ENCODE results near the gene NARS2.

NARS2 gene

GRCh38 chr11:78417888-78418583, 156.6 kb downstream of the NARS2 start:
- H3K27ac Mint-ChIP-seq, result peak overlapping the region; percentile 22
- peaks cover 29% of the 10 kb centered on the region for H3K4me1 Mint-ChIP-seq (ENCODE audit: low read depth)
- peaks cover under 1% of the 10 kb centered on the region for H3K36me3 Mint-ChIP-seq
- peaks cover 16% of the 10 kb centered on the region for H3K27me3 Mint-ChIP-seq
- H3K9me3 Mint-ChIP-seq (ENCODE audit: low read depth), result no peaks in the 10 kb centered on the region
- H3K4me3 Mint-ChIP-seq, result peak overlapping the region; percentile 82

- no peaks in the 10 kb centered on the region for H3K36me3 Mint-ChIP-seq
- peak within 1 kb of the TSS; percentile 74 for H3K27ac Mint-ChIP-seq
- H3K4me3 Mint-ChIP-seq, result peak within 1 kb of the TSS; percentile 89
- no peaks in the 10 kb centered on the region for H3K9me3 Mint-ChIP-seq (ENCODE audit: low read depth)
- H3K4me1 Mint-ChIP-seq (ENCODE audit: low read depth), result peaks cover 29% of the 10 kb centered on the region
- peaks cover 16% of the 10 kb centered on the region for H3K27me3 Mint-ChIP-seq
Observed at GRCh38 chr11:78417175-78417887, 157.3 kb downstream of the NARS2 start, which contains the start of gene GAB2. Gene GAB2, minus strand, starts transcription at chr11:78417820. Its CDS starts 100 bp downstream, at chr11:78417720.

GRCh38 chr11:78416285-78417174, 158.1 kb downstream of the NARS2 start:
- Mint-ChIP-seq H3K4me3 (peak overlapping the region; percentile 89), H3K27ac (peak overlapping the region; percentile 74), H3K27me3 (peaks cover 12% of the 10 kb centered on the region), H3K4me1 (ENCODE audit: low read depth) (peaks cover 29% of the 10 kb centered on the region), H3K9me3 (ENCODE audit: low read depth) (no peaks in the 10 kb centered on the region), H3K36me3 (no peaks in the 10 kb centered on the region)

- Mint-ChIP-seq H3K4me1 (ENCODE audit: low read depth) (peaks cover 20% of the 10 kb centered on the region), H3K4me3 (peak overlapping the region; percentile 9)
Observed at GRCh38 chr11:78415338-78415737, 159.3 kb downstream of the NARS2 start.

GRCh38 chr11:78414321-78415051, 160.2 kb downstream of the NARS2 start:
- Mint-ChIP-seq H3K4me3 (no peak overlapping the region), H3K9me3 (ENCODE audit: low read depth) (peaks cover 4% of the 10 kb centered on the region), H3K27me3 (peaks cover 8% of the 10 kb centered on the region), H3K4me1 (ENCODE audit: low read depth) (peaks cover 17% of the 10 kb centered on the region), H3K27ac (no peak overlapping the region), H3K36me3 (peaks cover 2% of the 10 kb centered on the region)

More at GRCh38 chr11:78415338-78415737, 159.3 kb downstream of the NARS2 start:
- peaks cover 11% of the 10 kb centered on the region for H3K27me3 Mint-ChIP-seq
- H3K36me3 Mint-ChIP-seq, result no peaks in the 10 kb centered on the region
- no peak overlapping the region for H3K27ac Mint-ChIP-seq
- H3K9me3 Mint-ChIP-seq (ENCODE audit: low read depth), result no peaks in the 10 kb centered on the region

- Mint-ChIP-seq H3K27me3 (no peaks in the 10 kb centered on the region), H3K27ac (no peak overlapping the region), H3K9me3 (ENCODE audit: low read depth) (peaks cover 4% of the 10 kb centered on the region), H3K36me3 (peaks cover 17% of the 10 kb centered on the region), H3K4me3 (no peak overlapping the region), H3K4me1 (ENCODE audit: low read depth) (no peaks in the 10 kb centered on the region)
Observed at GRCh38 chr11:78408619-78409018, 166.0 kb downstream of the NARS2 start.

GRCh38 chr11:78406568-78407196, 168.0 kb downstream of the NARS2 start:
- H3K27me3 Mint-ChIP-seq, result no peaks in the 10 kb centered on the region
- no peak overlapping the region for H3K27ac Mint-ChIP-seq
- H3K4me3 Mint-ChIP-seq, result no peak overlapping the region
- H3K36me3 Mint-ChIP-seq, result peaks cover 17% of the 10 kb centered on the region
- H3K4me1 Mint-ChIP-seq (ENCODE audit: low read depth), result no peaks in the 10 kb centered on the region
- peaks cover 4% of the 10 kb centered on the region for H3K9me3 Mint-ChIP-seq (ENCODE audit: low read depth)

GRCh38 chr11:78405805-78406204, 168.9 kb downstream of the NARS2 start:
- Mint-ChIP-seq H3K27me3 (no peaks in the 10 kb centered on the region), H3K4me3 (no peak overlapping the region), H3K36me3 (peaks cover 17% of the 10 kb centered on the region), H3K4me1 (ENCODE audit: low read depth) (no peaks in the 10 kb centered on the region), H3K9me3 (ENCODE audit: low read depth) (peaks cover 4% of the 10 kb centered on the region), H3K27ac (no peak overlapping the region)

GRCh38 chr11:78403781-78404180, 170.9 kb downstream of the NARS2 start:
- Mint-ChIP-seq H3K27ac (no peak overlapping the region), H3K27me3 (no peaks in the 10 kb centered on the region), H3K9me3 (ENCODE audit: low read depth) (no peaks in the 10 kb centered on the region), H3K4me1 (ENCODE audit: low read depth) (no peaks in the 10 kb centered on the region), H3K36me3 (peaks cover 14% of the 10 kb centered on the region), H3K4me3 (no peak overlapping the region)

- Mint-ChIP-seq H3K9me3 (ENCODE audit: low read depth) (no peaks in the 10 kb centered on the region), H3K4me3 (no peak overlapping the region), H3K4me1 (ENCODE audit: low read depth) (no peaks in the 10 kb centered on the region), H3K36me3 (peaks cover 14% of the 10 kb centered on the region), H3K27ac (no peak overlapping the region), H3K27me3 (no peaks in the 10 kb centered on the region)
Observed at GRCh38 chr11:78402847-78403246, 171.8 kb downstream of the NARS2 start.

GRCh38 chr11:78400702-78401101, 174.0 kb downstream of the NARS2 start:
- no peak overlapping the region for H3K4me3 Mint-ChIP-seq
- H3K27ac Mint-ChIP-seq, result no peak overlapping the region
- no peaks in the 10 kb centered on the region for H3K27me3 Mint-ChIP-seq
- H3K9me3 Mint-ChIP-seq (ENCODE audit: low read depth), result no peaks in the 10 kb centered on the region
- peaks cover 3% of the 10 kb centered on the region for H3K4me1 Mint-ChIP-seq (ENCODE audit: low read depth)
- H3K36me3 Mint-ChIP-seq, result no peaks in the 10 kb centered on the region

- Mint-ChIP-seq H3K4me1 (ENCODE audit: low read depth) (peaks cover 3% of the 10 kb centered on the region), H3K27ac (no peak overlapping the region), H3K4me3 (no peak overlapping the region), H3K36me3 (no peaks in the 10 kb centered on the region), H3K27me3 (no peaks in the 10 kb centered on the region), H3K9me3 (ENCODE audit: low read depth) (no peaks in the 10 kb centered on the region)
Observed at GRCh38 chr11:78400116-78400515, 174.5 kb downstream of the NARS2 start.

- Mint-ChIP-seq H3K4me1 (ENCODE audit: low read depth) (peaks cover 3% of the 10 kb centered on the region), H3K9me3 (ENCODE audit: low read depth) (no peaks in the 10 kb centered on the region), H3K27me3 (no peaks in the 10 kb centered on the region), H3K36me3 (no peaks in the 10 kb centered on the region), H3K27ac (no peak overlapping the region), H3K4me3 (no peak overlapping the region)
Observed at GRCh38 chr11:78399136-78399535, 175.5 kb downstream of the NARS2 start.

- Mint-ChIP-seq H3K4me3 (no peak overlapping the region), H3K4me1 (ENCODE audit: low read depth) (peaks cover 3% of the 10 kb centered on the region), H3K27ac (no peak overlapping the region), H3K36me3 (no peaks in the 10 kb centered on the region), H3K9me3 (ENCODE audit: low read depth) (no peaks in the 10 kb centered on the region), H3K27me3 (no peaks in the 10 kb centered on the region)
Observed at GRCh38 chr11:78398715-78399114, 175.9 kb downstream of the NARS2 start.
